HG03064 (cell line): ENCODE results near the gene CDH20.
A peak's percentile ranks its signal among the peaks of the same experiment; 100 is the strongest.

Experiments used
- ATAC-seq: cut with Tn5 transposase; IDR thresholded peaks from one replicate; pipeline ENCODE4 v1.9.1; 2021; ENCODE audit warnings: low read depth; ENCODE audit not compliant: unreplicated experiment

The CDH20 gene

GRCh38 chr18:61333271-61333745, at the start of gene CDH20:
TSS of gene CDH20 (plus strand) at chr18:61333430.
- ATAC-seq: no peak

- ATAC-seq: no peak
Measured at GRCh38 chr18:61284039-61284438, 49.2 kb upstream of the CDH20 start.

GRCh38 chr18:61285777-61286176, 47.5 kb upstream of the CDH20 start:
- ATAC-seq: no peak

- no peak for ATAC-seq
Measured at GRCh38 chr18:61286867-61287266, 46.4 kb upstream of the CDH20 start.

GRCh38 chr18:61290616-61291015, 42.6 kb upstream of the CDH20 start:
- no peak for ATAC-seq

- no peak for ATAC-seq
Measured at GRCh38 chr18:61292280-61293035, 40.8 kb upstream of the CDH20 start.

- no peak for ATAC-seq
Measured at GRCh38 chr18:61295153-61295552, 38.1 kb upstream of the CDH20 start.

- ATAC-seq: no peak
Measured at GRCh38 chr18:61308004-61308403, 25.2 kb upstream of the CDH20 start.

- ATAC-seq: no peak
Measured at GRCh38 chr18:61308795-61309393, 24.3 kb upstream of the CDH20 start.

- ATAC-seq: peak; percentile 88
Measured at GRCh38 chr18:61322265-61322873, 10.9 kb upstream of the CDH20 start.

- no peak for ATAC-seq
Measured at GRCh38 chr18:61323951-61324350, 9.3 kb upstream of the CDH20 start.

- ATAC-seq: no peak
Measured at GRCh38 chr18:61326407-61326806, 6.8 kb upstream of the CDH20 start.

- no peak for ATAC-seq
Measured at GRCh38 chr18:61329398-61329797, 3.8 kb upstream of the CDH20 start.

GRCh38 chr18:61331051-61331450, 2.2 kb upstream of the CDH20 start:
- no peak for ATAC-seq

GRCh38 chr18:61333746-61334490, 688 bp downstream of the CDH20 start:
- ATAC-seq: no peak

GRCh38 chr18:61334491-61334850, 1.2 kb downstream of the CDH20 start:
- no peak for ATAC-seq

GRCh38 chr18:61334951-61335683, 1.9 kb downstream of the CDH20 start:
- no peak for ATAC-seq

- ATAC-seq: no peak
Measured at GRCh38 chr18:61335684-61336555, 2.7 kb downstream of the CDH20 start.

GRCh38 chr18:61336766-61337165, 3.5 kb downstream of the CDH20 start:
- no peak for ATAC-seq

- ATAC-seq: no peak
Measured at GRCh38 chr18:61337527-61337926, 4.3 kb downstream of the CDH20 start.
